Astrocyte (in vitro differentiated cells and primary cell): ENCODE data around the gene SFT2D2. TPM values are rescaled to one million over a fixed set of nuclear protein-coding genes. Genes with fewer than 3 reads are reported as not detected.
"Not testable (repeated sequence)": the region's sequence is repeated elsewhere in the genome, so short reads cannot be mapped to it uniquely, and the experiment has no call there.

ENCODE experiments used
- DNase-seq: peaks from one replicate; pipeline ENCODE4 v3.0.0-alpha.2; 2010; ENCODE audit warnings: low read depth
- FAIRE-seq: peaks from 2 replicates; lab custom pipeline; 2011; peaks lifted over from hg19 to GRCh38; lab: Jason Lieb, UNC
- H2AFZ ChIP-seq: 2 replicates; pipeline ENCODE4 v1.6.0; 2012; ENCODE audit warnings: low read depth, low read length, inconsistent platforms
- H3K27ac ChIP-seq: 2 replicates; pipeline ENCODE4 v1.5.1; 2011; ENCODE audit warnings: low read depth, low read length, inconsistent platforms
- H3K27me3 ChIP-seq: 2 replicates; pipeline ENCODE4 v1.6.0; 2011; ENCODE audit warnings: low read length, inconsistent platforms; ENCODE audit not compliant: insufficient read depth
- H3K36me3 ChIP-seq: 2 replicates; pipeline ENCODE4 v1.5.1; 2011; ENCODE audit warnings: low read length, inconsistent platforms; ENCODE audit not compliant: insufficient read depth
- H3K4me1 ChIP-seq: 2 replicates; pipeline ENCODE4 v1.5.1; 2011; ENCODE audit warnings: low read length, inconsistent platforms; ENCODE audit not compliant: insufficient read depth
- H3K4me2 ChIP-seq: 2 replicates; pipeline ENCODE4 v1.6.0; 2012; ENCODE audit warnings: low read length, inconsistent platforms
- H3K4me3 ChIP-seq: 2 replicates; pipeline ENCODE4 v1.5.1; 2011; ENCODE audit warnings: low read depth, mild to moderate bottlenecking, low read length, inconsistent platforms; ENCODE audit not compliant: insufficient read depth
- H3K79me2 ChIP-seq: 2 replicates; pipeline ENCODE4 v1.6.0; 2012; ENCODE audit warnings: mild to moderate bottlenecking, low read length, inconsistent platforms; ENCODE audit not compliant: insufficient read depth
- H3K9ac ChIP-seq: 2 replicates; pipeline ENCODE4 v1.6.0; 2012; ENCODE audit warnings: mild to moderate bottlenecking, low read length, inconsistent platforms
- H3K9me3 ChIP-seq: 2 replicates; pipeline ENCODE4 v1.5.1; 2012; ENCODE audit warnings: low read depth, mild to moderate bottlenecking, low read length, inconsistent platforms; ENCODE audit not compliant: insufficient read depth
- H4K20me1 ChIP-seq: 2 replicates; pipeline ENCODE4 v1.6.0; 2012; ENCODE audit warnings: low read length, inconsistent platforms; ENCODE audit not compliant: insufficient read depth
- H3K27ac Mint-ChIP-seq: one replicate; pipeline ENCODE4 v1.8.0; 2021; ENCODE audit warnings: mild to moderate bottlenecking, mixed read lengths; ENCODE audit not compliant: unreplicated experiment
- H3K27me3 Mint-ChIP-seq: one replicate; pipeline ENCODE4 v1.8.0; 2021; ENCODE audit warnings: low read depth, mixed read lengths; ENCODE audit not compliant: unreplicated experiment
- H3K36me3 Mint-ChIP-seq: one replicate; pipeline ENCODE4 v1.8.0; 2021; ENCODE audit warnings: low read depth, mixed read lengths; ENCODE audit not compliant: unreplicated experiment
- H3K4me1 Mint-ChIP-seq: one replicate; pipeline ENCODE4 v1.8.0; 2021; ENCODE audit warnings: low read depth, mixed read lengths; ENCODE audit not compliant: unreplicated experiment
- H3K4me3 Mint-ChIP-seq: one replicate; pipeline ENCODE4 v1.8.0; 2021; ENCODE audit warnings: mild to moderate bottlenecking, moderate library complexity, mixed read lengths; ENCODE audit not compliant: unreplicated experiment
- H3K9me3 Mint-ChIP-seq: one replicate; pipeline ENCODE4 v1.8.0; 2021; ENCODE audit warnings: mild to moderate bottlenecking, mixed read lengths; ENCODE audit not compliant: unreplicated experiment
- EZH2 ChIP-seq: IDR thresholded peaks from 2 replicates; pipeline ENCODE4 v1.6.1; 2012; ENCODE audit warnings: mild to moderate bottlenecking, low read length, inconsistent platforms; ENCODE audit not compliant: insufficient read depth
- total RNA-seq: library from RNA; stranded (reverse); gene quantifications from 2 replicates; pipeline ENCODE4 v1.2.1, GENCODE V29; 2021
- TF ChIP-seq, protein P1 (sequence below): IDR thresholded peaks from 2 replicates; pipeline ENCODE4 v1.5.1; 2011; ENCODE audit warnings: low read depth, mild to moderate bottlenecking, inconsistent platforms, low read length, moderate library complexity; ENCODE audit not compliant: insufficient read depth

The SFT2D2 gene
- total RNA-seq, 1 donor from 2014 or later, result 73.4 TPM

DNA sequence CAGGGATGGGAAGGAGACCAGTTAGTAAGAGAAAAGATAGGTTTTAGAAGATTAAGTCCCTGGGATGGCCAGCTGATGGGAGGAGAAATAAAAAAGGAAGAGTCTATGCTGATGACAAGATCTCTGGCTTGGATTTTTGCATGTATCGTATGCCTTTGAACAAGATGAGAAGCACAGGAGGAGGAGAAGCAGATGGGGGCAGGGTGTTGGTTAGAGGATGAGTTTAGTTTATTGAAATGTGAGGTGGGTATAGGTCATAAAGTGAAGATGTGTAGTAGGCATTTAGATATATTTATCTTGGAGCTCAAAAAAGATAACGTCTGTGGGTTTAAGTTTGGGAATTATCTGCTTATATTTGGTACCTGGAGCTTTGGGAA, 45.7 kb upstream of the SFT2D2 start:
- Histone ChIP-seq H3K27me3 (no peaks in the 10 kb centered on the region), H3K4me3 (peak overlapping the region; percentile 99), H3K4me1 (peaks cover 10% of the 10 kb centered on the region), H3K9me3 (no peaks in the 10 kb centered on the region), H3K79me2 (peaks cover 59% of the 10 kb centered on the region), H3K36me3 (no peaks in the 10 kb centered on the region), H2AFZ (peak overlapping the region; percentile 95), H3K27ac (peak overlapping the region; percentile 89), H4K20me1 (peaks cover 18% of the 10 kb centered on the region), H3K9ac (peak overlapping the region; percentile 97), H3K4me2 (peak overlapping the region; percentile 96)
- Mint-ChIP-seq H3K36me3 (no peaks in the 10 kb centered on the region), H3K9me3 (no peaks in the 10 kb centered on the region), H3K4me3 (no peak overlapping the region), H3K4me1 (no peaks in the 10 kb centered on the region), H3K27ac (no peak overlapping the region), H3K27me3 (no peaks in the 10 kb centered on the region)
- DNase-seq (no peak), FAIRE-seq (no peak)
- TF ChIP-seq EZH2, result no peak
- TF ChIP-seq, protein P1, sequence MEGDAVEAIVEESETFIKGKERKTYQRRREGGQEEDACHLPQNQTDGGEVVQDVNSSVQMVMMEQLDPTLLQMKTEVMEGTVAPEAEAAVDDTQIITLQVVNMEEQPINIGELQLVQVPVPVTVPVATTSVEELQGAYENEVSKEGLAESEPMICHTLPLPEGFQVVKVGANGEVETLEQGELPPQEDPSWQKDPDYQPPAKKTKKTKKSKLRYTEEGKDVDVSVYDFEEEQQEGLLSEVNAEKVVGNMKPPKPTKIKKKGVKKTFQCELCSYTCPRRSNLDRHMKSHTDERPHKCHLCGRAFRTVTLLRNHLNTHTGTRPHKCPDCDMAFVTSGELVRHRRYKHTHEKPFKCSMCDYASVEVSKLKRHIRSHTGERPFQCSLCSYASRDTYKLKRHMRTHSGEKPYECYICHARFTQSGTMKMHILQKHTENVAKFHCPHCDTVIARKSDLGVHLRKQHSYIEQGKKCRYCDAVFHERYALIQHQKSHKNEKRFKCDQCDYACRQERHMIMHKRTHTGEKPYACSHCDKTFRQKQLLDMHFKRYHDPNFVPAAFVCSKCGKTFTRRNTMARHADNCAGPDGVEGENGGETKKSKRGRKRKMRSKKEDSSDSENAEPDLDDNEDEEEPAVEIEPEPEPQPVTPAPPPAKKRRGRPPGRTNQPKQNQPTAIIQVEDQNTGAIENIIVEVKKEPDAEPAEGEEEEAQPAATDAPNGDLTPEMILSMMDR, result no peak

DNA sequence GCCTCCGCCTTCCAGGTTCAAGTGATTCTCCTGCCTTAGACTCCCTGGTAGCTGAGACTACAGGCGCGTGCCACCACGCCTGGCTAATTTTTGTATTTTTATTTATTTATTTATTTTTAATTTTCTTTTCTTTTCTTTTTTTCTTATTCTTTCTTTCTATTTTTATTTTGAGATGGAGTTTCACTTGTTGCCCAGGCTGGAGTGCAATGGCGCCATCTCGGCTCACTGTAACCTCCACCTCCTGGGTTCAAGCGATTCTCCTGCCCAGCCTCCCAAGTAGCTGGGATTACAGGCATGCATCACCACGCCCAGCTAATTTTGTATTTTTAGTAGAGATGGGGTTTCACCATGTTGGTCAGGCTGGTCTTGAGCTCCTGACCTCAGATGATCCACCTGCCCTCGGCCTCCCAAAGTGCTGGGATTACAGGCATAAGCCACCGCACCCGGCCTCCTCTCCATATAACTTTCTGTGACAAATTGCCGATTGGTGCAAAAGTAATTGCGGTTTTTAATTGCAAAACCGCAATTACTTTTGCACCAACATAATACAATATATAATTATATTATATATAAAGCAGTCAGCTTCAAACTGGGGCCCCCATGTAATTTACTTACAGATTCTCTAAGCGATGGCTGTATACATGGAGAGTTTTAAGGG, 44.6 kb upstream of the SFT2D2 start:
- FAIRE-seq, H3K27ac Mint-ChIP-seq, DNase-seq, H3K36me3 ChIP-seq, H3K27me3 ChIP-seq, H3K9me3 Mint-ChIP-seq, H2AFZ ChIP-seq, H3K4me3 Mint-ChIP-seq, H3K9me3 ChIP-seq, H3K4me2 ChIP-seq, H3K9ac ChIP-seq, H3K27me3 Mint-ChIP-seq, H3K4me3 ChIP-seq, H3K4me1 Mint-ChIP-seq, H3K36me3 Mint-ChIP-seq, H3K27ac ChIP-seq: not testable (repeated sequence)
- Histone ChIP-seq H3K4me1 (peaks cover 10% of the 10 kb centered on the region), H4K20me1 (peaks cover 18% of the 10 kb centered on the region), H3K79me2 (peaks cover 61% of the 10 kb centered on the region)

DNA sequence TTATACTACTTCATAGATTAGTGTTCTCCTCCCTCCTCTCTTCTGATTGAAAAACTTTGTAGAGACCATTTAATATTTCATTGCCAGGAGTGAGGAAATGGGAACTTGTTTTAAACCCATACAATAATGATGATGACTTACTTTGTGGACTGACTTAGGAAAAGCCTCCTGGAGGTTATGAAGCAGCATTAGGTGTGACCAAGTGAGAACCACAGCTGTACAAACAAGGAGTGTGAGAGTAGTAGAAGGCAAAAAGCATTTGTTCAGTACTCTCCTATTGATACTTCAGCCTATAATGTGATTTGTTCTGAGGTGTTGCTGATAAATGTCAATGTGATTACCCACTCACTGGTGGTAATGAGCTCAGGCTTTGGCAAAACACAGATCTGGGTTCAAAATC, 38.6 kb upstream of the SFT2D2 start:
- H3K27ac Mint-ChIP-seq, result no peak overlapping the region
- Histone ChIP-seq H3K27ac (no peak overlapping the region), H4K20me1 (peaks cover 13% of the 10 kb centered on the region), H3K4me2 (no peak overlapping the region), H3K4me3 (no peak overlapping the region), H3K36me3 (peaks cover 3% of the 10 kb centered on the region), H3K9me3 (no peaks in the 10 kb centered on the region), H3K27me3 (no peaks in the 10 kb centered on the region), H2AFZ (no peak overlapping the region), H3K4me1 (no peaks in the 10 kb centered on the region), H3K79me2 (peaks cover 36% of the 10 kb centered on the region), H3K9ac (no peak overlapping the region)
- DNase-seq (no peak), FAIRE-seq (no peak)
- H3K9me3 Mint-ChIP-seq, result no peaks in the 10 kb centered on the region
- H3K4me3 Mint-ChIP-seq, result no peak overlapping the region
- no peaks in the 10 kb centered on the region for H3K4me1 Mint-ChIP-seq
- H3K27me3 Mint-ChIP-seq, result no peaks in the 10 kb centered on the region
- H3K36me3 Mint-ChIP-seq, result no peaks in the 10 kb centered on the region
- TF ChIP-seq, protein P1, result no peak
- TF ChIP-seq EZH2, result no peak
